HG03025 (cell line): ENCODE data around the gene NKAIN2.
"Not testable (repeated sequence)": the region's sequence is repeated elsewhere in the genome, so short reads cannot be mapped to it uniquely, and the experiment has no call there.

ENCODE experiments used
- ATAC-seq: cut with Tn5 transposase; IDR thresholded peaks from one replicate; pipeline ENCODE4 v1.9.1; 2021; ENCODE audit warnings: mild to moderate bottlenecking, moderate library complexity; ENCODE audit not compliant: unreplicated experiment, low FRiP score

NKAIN2 gene

GRCh38 chr6:123875784-123876183, 72.1 kb downstream of the NKAIN2 start:
- ATAC-seq, result no peak

DNA sequence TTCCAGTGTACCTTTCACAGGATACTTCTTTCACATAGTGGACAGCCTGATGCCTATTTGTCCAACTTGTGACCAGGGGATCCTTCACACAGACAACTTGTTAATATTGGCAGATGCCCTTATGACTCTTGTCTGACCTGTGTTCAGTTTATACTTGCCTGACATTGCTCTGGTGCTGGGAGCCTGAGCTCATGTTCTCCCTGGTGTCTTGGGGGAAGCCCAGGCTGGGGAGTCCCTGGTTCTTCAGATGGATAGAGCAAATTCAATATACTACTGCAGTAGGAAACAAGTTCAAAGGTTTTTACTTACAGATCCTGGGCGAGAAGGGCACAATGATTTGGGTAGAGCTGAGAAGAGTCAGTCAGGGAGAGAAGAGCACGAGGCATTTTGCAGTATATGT, 76.1 kb downstream of the NKAIN2 start:
- no peak for ATAC-seq

DNA sequence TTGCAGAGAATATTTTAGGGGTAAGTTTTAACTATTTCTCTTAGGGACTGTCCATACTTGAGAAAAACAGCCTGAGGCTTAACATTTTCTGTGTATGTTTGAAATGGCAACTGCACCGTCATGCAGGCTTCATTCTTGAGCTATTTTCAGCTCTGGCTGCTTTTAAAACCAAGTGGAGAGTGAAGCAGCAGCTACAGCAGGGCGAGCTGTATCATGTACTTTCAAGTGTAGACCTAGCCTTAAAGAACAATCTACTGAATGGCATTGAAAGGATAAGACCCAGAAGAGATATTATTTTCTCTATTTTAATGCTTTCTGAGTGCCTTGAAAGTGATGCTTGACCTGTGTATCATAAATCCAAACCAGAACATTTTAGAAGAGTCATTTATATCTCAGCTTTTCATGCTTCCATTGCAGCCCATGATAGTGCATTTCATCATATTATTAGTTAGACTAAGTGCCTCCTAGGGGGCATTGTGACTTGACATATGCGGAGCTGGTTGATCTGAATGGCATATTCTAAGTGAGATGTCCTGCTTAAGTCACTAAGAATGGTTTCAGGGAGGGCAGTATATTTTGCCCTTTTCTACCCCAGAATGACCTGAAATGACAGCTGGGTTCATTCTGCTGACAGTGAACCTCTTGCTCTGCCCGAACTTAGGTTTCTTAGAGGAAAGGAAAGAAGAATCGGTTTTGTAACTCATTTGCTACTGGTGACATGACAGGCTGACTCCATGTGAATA, 85.3 kb downstream of the NKAIN2 start:
- no peak for ATAC-seq

- ATAC-seq, result no peak
Observed at GRCh38 chr6:123895346-123895745, 91.7 kb downstream of the NKAIN2 start.

- no peak for ATAC-seq
Observed at GRCh38 chr6:123895806-123896205, 92.1 kb downstream of the NKAIN2 start.

GRCh38 chr6:123896869-123897268, 93.2 kb downstream of the NKAIN2 start:
- no peak for ATAC-seq

DNA sequence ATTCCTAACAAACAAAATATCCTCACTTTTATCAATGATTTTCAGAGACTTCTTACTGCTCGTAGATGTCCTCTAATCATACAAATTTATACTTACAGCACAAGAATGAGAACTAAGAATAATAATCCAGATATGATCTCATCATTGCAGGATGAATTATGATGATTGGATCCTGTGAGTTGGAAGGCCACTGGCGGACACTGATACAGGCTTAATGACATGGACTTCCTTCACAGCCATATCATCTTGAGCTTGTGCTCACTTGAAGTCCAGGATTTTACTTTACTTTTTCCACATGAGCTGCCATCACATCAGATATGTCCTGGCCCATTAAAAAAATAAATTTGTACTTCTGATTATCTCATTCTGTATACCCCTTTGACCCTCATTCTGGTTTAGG, 94.3 kb downstream of the NKAIN2 start:
- ATAC-seq, result no peak

DNA sequence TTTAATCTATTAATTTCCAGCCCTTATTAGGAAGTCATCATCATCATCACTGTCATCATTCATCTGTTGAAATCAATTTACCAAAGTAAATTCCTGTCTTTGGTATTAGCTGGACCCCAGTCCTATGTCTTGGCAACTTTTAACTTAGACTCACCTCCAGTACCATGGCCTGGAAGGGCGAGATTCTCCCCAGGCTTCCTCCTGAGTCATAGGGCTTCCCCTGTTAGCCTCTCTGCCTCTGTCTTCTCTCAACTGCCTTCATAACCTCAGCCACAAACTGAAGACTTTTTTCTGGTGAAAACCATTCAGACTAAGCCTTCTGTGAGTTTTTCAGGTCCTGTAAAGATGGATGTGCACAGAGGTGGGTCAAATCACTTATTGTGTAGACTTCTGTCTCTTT, 95.0 kb downstream of the NKAIN2 start:
- ATAC-seq, result no peak

DNA sequence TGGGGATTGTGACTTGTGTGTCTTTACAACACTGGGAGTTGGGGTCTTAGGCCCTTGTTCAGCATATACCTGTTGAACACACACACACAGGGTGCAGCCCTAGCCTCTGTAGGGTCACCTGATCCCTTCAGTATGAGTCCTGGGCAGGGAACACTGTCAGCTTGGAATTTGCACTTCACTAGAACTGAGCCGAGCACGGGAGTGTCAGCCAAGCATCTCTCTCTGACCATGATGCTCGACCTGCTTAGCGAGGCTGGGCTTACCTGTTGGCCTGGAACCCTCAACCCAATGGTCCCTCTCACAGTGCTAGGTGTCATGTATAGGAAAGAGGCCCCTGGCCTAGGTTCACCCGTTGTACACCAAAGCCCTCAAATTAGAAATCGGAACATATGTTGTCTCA, 96.1 kb downstream of the NKAIN2 start:
- ATAC-seq, result no peak

GRCh38 chr6:123901436-123901835, 97.8 kb downstream of the NKAIN2 start:
- no peak for ATAC-seq

- no peak for ATAC-seq
Observed at GRCh38 chr6:123902738-123903313, 99.2 kb downstream of the NKAIN2 start.

DNA sequence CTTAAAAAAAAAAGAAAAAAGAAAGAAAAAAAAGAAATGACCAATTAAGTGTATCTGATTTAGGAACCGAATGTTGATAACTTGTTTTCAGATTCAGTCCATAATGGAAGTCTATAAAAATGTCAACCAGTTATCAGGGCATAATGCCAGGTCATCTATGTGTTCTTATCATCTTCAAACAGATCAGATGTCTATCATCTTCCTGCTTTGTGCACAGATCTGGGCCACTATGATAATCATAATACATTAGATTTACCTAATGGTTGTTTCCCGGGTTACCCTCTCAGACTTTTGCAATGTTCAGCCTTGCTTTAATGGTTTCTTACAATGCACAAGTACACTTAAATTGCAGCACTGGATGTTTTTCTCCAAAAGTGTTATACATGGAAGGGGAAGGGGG, 100.6 kb downstream of the NKAIN2 start:
- no peak for ATAC-seq

- ATAC-seq, result no peak
Observed at GRCh38 chr6:123908797-123909196, 105.1 kb downstream of the NKAIN2 start.

GRCh38 chr6:123909989-123910388, 106.3 kb downstream of the NKAIN2 start:
- no peak for ATAC-seq

- no peak for ATAC-seq
Observed at GRCh38 chr6:123913863-123914262, 110.2 kb downstream of the NKAIN2 start.

DNA sequence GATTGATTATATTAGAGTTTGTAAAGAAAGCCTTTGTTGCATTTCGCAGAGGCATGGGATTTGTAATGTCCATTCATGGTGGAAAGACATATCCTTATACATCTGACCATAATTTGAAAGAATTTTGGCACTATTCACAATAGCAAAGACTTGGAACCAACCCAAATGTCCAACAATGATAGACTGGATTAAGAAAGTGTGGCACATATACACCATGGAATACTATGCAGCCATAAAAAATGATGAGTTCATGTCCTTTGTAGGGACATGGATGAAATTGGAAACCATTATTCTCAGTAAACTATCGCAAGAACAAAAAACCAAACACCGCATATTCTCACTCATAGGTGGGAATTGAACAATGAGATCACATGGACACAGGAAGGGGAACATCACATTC, 119.7 kb downstream of the NKAIN2 start:
- ATAC-seq, result not testable (repeated sequence)

- peak; percentile 88 for ATAC-seq
Observed at GRCh38 chr6:123925350-123925749, 121.7 kb downstream of the NKAIN2 start.

DNA sequence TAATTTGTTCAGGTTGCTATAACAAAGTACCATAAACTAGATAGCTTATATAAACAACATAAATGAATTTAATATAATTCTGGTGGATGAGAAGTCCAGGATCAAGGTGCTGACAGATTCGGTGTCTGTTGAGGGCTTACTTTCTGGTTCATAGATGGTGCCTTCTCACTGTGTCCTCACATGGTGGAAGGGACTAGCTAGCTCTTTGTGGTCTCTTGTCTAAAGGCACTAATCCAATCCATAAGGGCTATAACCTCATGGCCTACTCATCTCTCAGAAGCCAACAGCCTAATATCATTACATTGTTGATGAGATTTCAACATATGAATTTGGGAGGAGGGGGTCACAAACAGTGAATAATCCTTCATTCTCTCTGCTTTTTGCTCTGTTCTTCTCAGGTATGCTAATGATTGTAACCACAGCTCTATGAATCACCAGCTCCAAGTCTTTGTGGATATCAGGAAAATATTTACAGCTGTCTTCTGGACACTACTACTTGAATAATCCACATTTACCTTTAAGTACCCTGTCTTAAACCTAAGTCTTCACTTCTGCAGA, 122.3 kb downstream of the NKAIN2 start:
- ATAC-seq, result no peak

DNA sequence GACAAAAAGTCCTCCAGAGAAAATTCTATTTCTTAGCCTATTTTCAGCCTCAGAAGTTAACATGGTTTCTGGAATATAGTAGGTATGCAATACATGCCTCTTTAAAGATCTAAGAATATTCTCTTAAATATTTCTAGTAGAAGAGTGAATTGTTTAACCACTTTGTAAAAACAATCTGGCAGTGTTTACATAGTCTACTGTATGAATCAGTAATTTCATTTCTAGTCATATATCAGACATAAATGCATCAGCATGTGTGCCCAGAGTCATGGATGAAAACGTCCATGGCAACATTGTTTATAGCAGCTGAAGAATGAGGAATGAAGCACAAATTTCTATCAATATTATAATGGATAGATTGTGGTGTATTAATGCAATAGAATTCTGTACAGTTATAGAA, 124.9 kb downstream of the NKAIN2 start:
- ATAC-seq, result no peak

DNA sequence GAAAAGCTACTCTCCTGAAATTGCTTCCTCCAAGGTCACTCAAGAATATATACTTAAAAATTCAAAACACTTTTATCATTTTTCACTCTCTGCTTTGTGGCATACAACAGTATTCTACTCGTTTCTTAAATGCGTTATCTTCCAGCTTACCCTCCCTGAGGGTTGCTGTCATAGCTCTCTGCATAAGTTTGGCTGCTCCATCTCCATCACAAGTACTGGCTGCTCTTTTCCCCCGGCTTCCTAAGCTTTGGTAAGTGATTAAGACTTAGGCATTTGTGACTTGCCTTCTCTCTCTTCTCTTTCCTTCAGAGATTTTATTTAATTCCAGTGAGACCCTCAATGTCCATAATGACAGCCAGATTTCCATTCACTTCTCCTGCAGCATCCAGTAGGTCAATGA, 128.3 kb downstream of the NKAIN2 start:
- ATAC-seq, result no peak

DNA sequence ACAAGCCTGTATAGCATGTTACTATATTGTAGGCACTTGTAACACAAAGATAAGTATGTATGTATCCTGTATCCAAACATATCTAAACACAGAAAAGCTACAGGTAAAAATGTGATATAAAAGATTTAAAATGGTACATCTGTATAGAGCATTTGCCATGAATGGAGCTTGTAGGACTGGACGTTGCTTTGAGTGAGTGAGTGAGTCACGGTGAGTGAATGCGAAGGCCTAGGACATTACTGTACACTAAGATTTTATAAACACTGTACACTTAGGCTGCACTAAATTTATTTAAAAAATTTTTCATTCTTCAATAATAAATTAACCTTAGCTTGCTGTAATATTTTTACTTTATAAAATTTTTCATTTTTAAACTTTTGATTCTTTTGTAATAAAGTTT, 136.9 kb downstream of the NKAIN2 start:
- no peak for ATAC-seq

DNA sequence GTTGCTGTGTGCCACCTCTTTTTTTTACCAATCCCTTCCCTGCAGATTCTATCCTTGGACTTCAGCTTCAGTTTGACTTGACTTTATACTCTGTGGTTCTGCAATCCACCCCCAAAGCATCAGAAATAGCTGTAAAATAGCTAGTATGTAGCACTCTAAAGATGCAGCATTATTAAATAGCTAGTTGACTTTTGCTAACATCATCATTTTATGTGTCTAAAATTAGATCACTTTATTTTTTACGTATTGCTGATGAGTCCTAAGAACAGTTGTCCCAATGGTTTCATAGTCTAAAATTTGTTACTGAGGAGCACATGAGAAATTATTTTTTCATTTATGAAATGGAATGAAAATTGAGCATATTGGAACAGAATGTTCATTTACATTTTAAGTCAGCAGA, 138.2 kb downstream of the NKAIN2 start:
- no peak for ATAC-seq
